GM23338 (cell line): ENCODE data around the gene IRGM. TPM values are rescaled to one million over a fixed set of nuclear protein-coding genes. Genes with fewer than 3 reads are reported as not detected.

Experiments used
- polyA plus RNA-seq: library from polyadenylated mRNA; unstranded; fragments of >200 nt; fragmentation: Nextera tagmentation; extraction: Ambion mirVana; gene quantifications from 2 replicates; pipeline ENCODE4 v1.2.1, GENCODE V29; 2016
- total RNA-seq: library from RNA; depleted of rRNA; stranded (reverse); fragments of >200 nt; shearing (Covaris generic); gene quantifications from 2 replicates; pipeline ENCODE4 v1.2.3, GENCODE V29; 2014; rRNA removed

Gene IRGM
- total and polyA plus RNA-seq, 2 experiments from 2014 or later, result not detected

Other genes starting within 250 kb of the IRGM start
- 1.3 and 3.0 TPM in 2 replicates for gene SYNPO, start 205.9 kb upstream of the IRGM start, total RNA-seq
- gene SYNPO, start 205.9 kb upstream of the IRGM start, polyA plus RNA-seq, result 0.16 and 0.38 TPM in 2 replicates
- 13.8 and 26.4 TPM in 2 replicates for gene MYOZ3, start 185.3 kb upstream of the IRGM start, total RNA-seq
- gene MYOZ3, start 185.3 kb upstream of the IRGM start, polyA plus RNA-seq, result 10.9 and 12.7 TPM in 2 replicates
- gene RBM22, start 145.5 kb upstream of the IRGM start, total RNA-seq, result 30.7 and 32.3 TPM in 2 replicates
- gene RBM22, start 145.5 kb upstream of the IRGM start, polyA plus RNA-seq, result 20.3 and 23.4 TPM in 2 replicates
- gene DCTN4, start 87.5 kb upstream of the IRGM start, total RNA-seq, result 41.2 and 41.8 TPM in 2 replicates
- gene DCTN4, start 87.5 kb upstream of the IRGM start, polyA plus RNA-seq, result 11.8 and 15.4 TPM in 2 replicates
- gene SMIM3, start 67.8 kb upstream of the IRGM start, total RNA-seq, result 7.6 and 8.0 TPM in 2 replicates
- 4.3 and 6.2 TPM in 2 replicates for gene SMIM3, start 67.8 kb upstream of the IRGM start, polyA plus RNA-seq
- gene ZNF300, start 58.5 kb downstream of the IRGM start, total RNA-seq, result 22.3 and 25.9 TPM in 2 replicates
- gene ZNF300, start 58.5 kb downstream of the IRGM start, polyA plus RNA-seq, result 10.9 and 15.1 TPM in 2 replicates
- 48.4 and 48.9 TPM in 2 replicates for gene GPX3, start 174.1 kb downstream of the IRGM start, total RNA-seq
- gene GPX3, start 174.1 kb downstream of the IRGM start, polyA plus RNA-seq, result 27.6 and 28.0 TPM in 2 replicates
- gene TNIP1, start 234.5 kb downstream of the IRGM start, total RNA-seq, result 29.6 and 35.8 TPM in 2 replicates
- gene TNIP1, start 234.5 kb downstream of the IRGM start, polyA plus RNA-seq, result 10.3 and 12.2 TPM in 2 replicates